Stimulated activated CD8-positive, alpha-beta memory T cell treated with anti-CD3 and anti-CD28 coated beads, Interleukin-4, amount 100 ng/mL, for 4 hours (primary cell): Measurements from ENCODE around the gene ARFGAP1.

Experiments used
- DNase-seq, 2 donors: peaks; one replicate each; pipeline ENCODE4 v3.0.0-alpha.2; 2020; ENCODE audit warnings: low read depth in 2 of 2, low spot score in 1 of 2

Gene ARFGAP1

GRCh38 chr20:63306673-63307537 is 34.3 kb downstream of the ARFGAP1 start:
- no peak for DNase-seq

GRCh38 chr20:63307538-63308217 is 35.1 kb downstream of the ARFGAP1 start:
- DNase-seq = no peak

- no peak for DNase-seq
These were observed 35.8 kb downstream of the ARFGAP1 start for GRCh38 chr20:63308218-63308911.

- DNase-seq = no peak
These were observed 36.9 kb downstream of the ARFGAP1 start for GRCh38 chr20:63309261-63310071.

- no peak for DNase-seq
These were observed 37.8 kb downstream of the ARFGAP1 start for GRCh38 chr20:63310265-63310991.

GRCh38 chr20:63311186-63311832 is 38.7 kb downstream of the ARFGAP1 start:
- DNase-seq = no peak

GRCh38 chr20:63311833-63312243 is 39.2 kb downstream of the ARFGAP1 start:
- no peak for DNase-seq

- DNase-seq = no peak
These were observed 39.7 kb downstream of the ARFGAP1 start for GRCh38 chr20:63312273-63312672.

GRCh38 chr20:63312690-63313348 is 40.2 kb downstream of the ARFGAP1 start:
- DNase-seq = no peak

GRCh38 chr20:63313349-63314014 is 40.9 kb downstream of the ARFGAP1 start:
- DNase-seq = no peak

- no peak for DNase-seq
These were observed 41.4 kb downstream of the ARFGAP1 start for GRCh38 chr20:63314015-63314471.

GRCh38 chr20:63314566-63315239 is 42.1 kb downstream of the ARFGAP1 start:
- no peak for DNase-seq

- DNase-seq = no peak
These were observed 42.7 kb downstream of the ARFGAP1 start for GRCh38 chr20:63315240-63315689.

- no peak for DNase-seq
These were observed 43.3 kb downstream of the ARFGAP1 start for GRCh38 chr20:63315731-63316491.

- no peak for DNase-seq
These were observed 43.9 kb downstream of the ARFGAP1 start for GRCh38 chr20:63316502-63316921.

GRCh38 chr20:63317061-63317460 is 44.4 kb downstream of the ARFGAP1 start:
- no peak for DNase-seq

- DNase-seq = no peak
These were observed 45.1 kb downstream of the ARFGAP1 start for GRCh38 chr20:63317601-63318291.
